H1 (cell line): ENCODE data around the gene LIMA1. TPM values are rescaled to one million over a fixed set of nuclear protein-coding genes. Genes with fewer than 3 reads are reported as not detected.

ENCODE experiments used
- CREB1 ChIP-seq: IDR thresholded peaks from 2 replicates; pipeline ENCODE4 v1.6.1; 2012; ENCODE audit warnings: inconsistent platforms
- SIN3A ChIP-seq, 2 experiments: IDR thresholded peaks in 1 of 2; conservative IDR thresholded peaks in 1 of 2; 2 replicates each; pipeline ENCODE4 v1.6.1; 2011 to 2012; ENCODE audit warnings: low read length in 2 of 2, improper control_type of control experiment in 1 of 2, low read depth in 1 of 2, mild to moderate bottlenecking in 1 of 2
- SRF ChIP-seq: IDR thresholded peaks from 2 replicates; pipeline ENCODE4 v1.6.1; 2011; ENCODE audit warnings: mild to moderate bottlenecking, low read depth, low read length, moderate library complexity
- TCF12 ChIP-seq: IDR thresholded peaks from 2 replicates; pipeline ENCODE4 v1.6.1; 2011; ENCODE audit warnings: low read depth, mild to moderate bottlenecking, low read length
- polyA plus RNA-seq, 7 experiments: library from polyadenylated mRNA; depleted of rRNA in 3 of 7; stranded (reverse) in 5 of 7; unstranded in 2 of 7; fragments of >200 nt in 5 of 7; fragments of 200-250 nt in 2 of 7; gene quantifications; 1 replicate in 5 of 7; 2 replicates in 1 of 7; 4 replicates in 1 of 7; pipeline versions ENCODE4 v1.2.1 to v1.2.3, GENCODE V29; 2011 to 2013; ENCODE audit warnings: missing spikeins in 2 of 7, mixed read lengths in 2 of 7
- total RNA-seq: library from RNA; stranded (reverse); fragmentation: NEBNext Ultra II Directional; extraction: Animal tissue kit (Norgen Biotek cat#: 25700); gene quantifications from 2 replicates; pipeline ENCODE4 v1.2.1, GENCODE V29; 2021

The LIMA1 gene
- total and polyA plus RNA-seq, 2 of the 8 experiments (the other 6 are each of a cell fraction or from before 2014, with no cell fraction given): 12.7 to 47.6 TPM

GRCh38 chr12:50151047-50151687 lies 132.2 kb downstream of the LIMA1 start (continued):
- TF ChIP-seq CREB1 (no peak), SIN3A (conservative IDR thresholded peaks at IDR 0.05 in 1 of 2, IDR thresholded peaks at IDR 0.05 in 1 of 2; ENCODE audit: low read depth in 1 of 2, low read length in 2 of 2) (no peak), TCF12 (no peak), SRF (no peak)
